SK-N-SH (cell line): ENCODE data around the gene CYP2A7.
"Not testable (repeated sequence)": the region's sequence is repeated elsewhere in the genome, so short reads cannot be mapped to it uniquely, and the experiment has no call there.

Source experiments
- EP300 ChIP-seq, 2 experiments: IDR thresholded peaks; 2 replicates each; pipeline versions ENCODE4 v1.4.0 to v1.6.1; 2012; ENCODE audit warnings: borderline replicate concordance in 1 of 2, low read depth in 1 of 2, low read length in 1 of 2
- FOSL2 ChIP-seq: IDR thresholded peaks from 2 replicates; pipeline ENCODE4 v1.4.0; 2012; ENCODE audit warnings: low read depth, mild to moderate bottlenecking, moderate library complexity, borderline replicate concordance
- GATA2 ChIP-seq: sonication (generic); formaldehyde crosslinking; IDR thresholded peaks from 2 replicates; pipeline ENCODE4 v1.5.0; 2020; ENCODE audit warnings: mild to moderate bottlenecking, missing genetic modification reagents
- MEF2A ChIP-seq: IDR thresholded peaks from 2 replicates; pipeline ENCODE4 v1.4.0; 2012; ENCODE audit warnings: low read depth, borderline replicate concordance
- NRF1 ChIP-seq: IDR thresholded peaks from 2 replicates; pipeline ENCODE4 v1.6.1; 2012; ENCODE audit warnings: low read depth, mild to moderate bottlenecking, low read length
- RAD21 ChIP-seq: IDR thresholded peaks from 2 replicates; pipeline ENCODE4 v1.6.1; 2012; ENCODE audit warnings: mild to moderate bottlenecking, low read length
- SIN3A ChIP-seq: IDR thresholded peaks from 2 replicates; pipeline ENCODE4 v1.6.1; 2012; ENCODE audit warnings: low read depth, mild to moderate bottlenecking, low read length, moderate library complexity, borderline replicate concordance
- SMC3 ChIP-seq: IDR thresholded peaks from 2 replicates; pipeline ENCODE4 v1.6.1; 2012; ENCODE audit warnings: low read depth, low read length, improper control_type of control experiment
- TF ChIP-seq, protein P1 (sequence below): IDR thresholded peaks from 2 replicates; pipeline ENCODE4 v1.4.0; 2012; ENCODE audit warnings: low read depth
- TF ChIP-seq, protein P2 (sequence below): fragments of 150-350 bp; IDR thresholded peaks from 2 replicates; pipeline ENCODE4 v1.6.1; 2016; ENCODE audit warnings: mild to moderate bottlenecking, low read depth, low read length
- TF ChIP-seq, protein P3 (sequence below): fragments of 200-600 bp; sonication (generic); IDR thresholded peaks from 2 replicates; pipeline ENCODE4 v1.6.1; 2017; ENCODE audit warnings: antibody characterized with exemption, mild to moderate bottlenecking, moderate library complexity
- TF ChIP-seq, protein P4 (sequence below): IDR thresholded peaks from 2 replicates; pipeline ENCODE4; 2012
- TF ChIP-seq, protein P5 (sequence below): IDR thresholded peaks from 2 replicates; pipeline ENCODE4 v1.4.0; 2012; ENCODE audit warnings: low read depth, borderline replicate concordance
- TF ChIP-seq, protein P6 (sequence below): IDR thresholded peaks from 2 replicates; pipeline ENCODE4 v1.6.1; 2012; ENCODE audit warnings: mild to moderate bottlenecking, low read depth, low read length, moderate library complexity

DNA sequence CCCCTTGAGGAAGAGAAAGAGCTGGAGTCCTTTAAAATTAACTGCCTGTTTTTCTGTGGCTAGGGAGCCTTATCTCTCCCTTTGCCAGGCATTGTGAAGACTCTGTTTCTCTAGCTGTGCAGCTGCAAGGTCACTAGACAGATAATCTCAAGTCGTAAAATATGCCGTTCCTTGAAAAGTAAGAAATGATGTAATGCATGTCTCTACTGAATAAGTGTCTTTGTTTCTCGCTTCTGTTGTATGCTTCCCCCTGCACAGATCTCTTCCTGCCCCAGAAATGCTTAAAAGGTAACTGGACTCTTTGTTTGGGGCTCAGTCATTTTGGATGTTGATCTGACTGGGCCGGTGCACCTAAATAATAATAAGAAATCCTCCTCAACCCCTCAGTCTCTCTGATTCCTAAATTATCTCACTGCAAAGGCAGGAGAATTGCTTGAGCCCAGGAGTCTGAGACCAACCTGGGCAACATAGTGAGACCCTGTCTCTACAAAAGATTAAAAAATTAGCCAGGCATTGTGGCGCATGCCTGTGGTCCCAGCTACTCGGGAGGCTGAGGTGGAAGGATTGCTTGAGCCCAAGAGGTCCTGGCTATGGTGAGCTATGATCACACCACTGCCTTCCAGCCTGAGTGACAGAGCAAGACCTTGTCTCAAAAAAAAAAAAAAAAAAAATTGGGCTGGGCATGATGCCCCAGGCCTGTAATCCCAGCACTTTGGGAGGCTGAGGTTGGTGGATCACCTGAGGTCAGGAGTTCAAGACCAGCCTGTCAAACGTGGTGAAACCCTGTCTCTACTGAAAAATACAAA is 48.1 kb downstream of the CYP2A7 start:
- TF ChIP-seq, protein P1, sequence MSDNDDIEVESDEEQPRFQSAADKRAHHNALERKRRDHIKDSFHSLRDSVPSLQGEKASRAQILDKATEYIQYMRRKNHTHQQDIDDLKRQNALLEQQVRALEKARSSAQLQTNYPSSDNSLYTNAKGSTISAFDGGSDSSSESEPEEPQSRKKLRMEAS, result not testable (repeated sequence)
- TF ChIP-seq EP300 (IDR thresholded peaks at IDR 0.05; ENCODE audit: borderline replicate concordance in 1 of 2, low read depth in 1 of 2, low read length in 1 of 2); SIN3A; GATA2 (CRISPR knock-in tag); MEF2A; NRF1; RAD21; FOSL2; SMC3: not testable (repeated sequence)
- TF ChIP-seq, protein P2, sequence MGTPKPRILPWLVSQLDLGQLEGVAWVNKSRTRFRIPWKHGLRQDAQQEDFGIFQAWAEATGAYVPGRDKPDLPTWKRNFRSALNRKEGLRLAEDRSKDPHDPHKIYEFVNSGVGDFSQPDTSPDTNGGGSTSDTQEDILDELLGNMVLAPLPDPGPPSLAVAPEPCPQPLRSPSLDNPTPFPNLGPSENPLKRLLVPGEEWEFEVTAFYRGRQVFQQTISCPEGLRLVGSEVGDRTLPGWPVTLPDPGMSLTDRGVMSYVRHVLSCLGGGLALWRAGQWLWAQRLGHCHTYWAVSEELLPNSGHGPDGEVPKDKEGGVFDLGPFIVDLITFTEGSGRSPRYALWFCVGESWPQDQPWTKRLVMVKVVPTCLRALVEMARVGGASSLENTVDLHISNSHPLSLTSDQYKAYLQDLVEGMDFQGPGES, result not testable (repeated sequence)
- TF ChIP-seq, protein P3, sequence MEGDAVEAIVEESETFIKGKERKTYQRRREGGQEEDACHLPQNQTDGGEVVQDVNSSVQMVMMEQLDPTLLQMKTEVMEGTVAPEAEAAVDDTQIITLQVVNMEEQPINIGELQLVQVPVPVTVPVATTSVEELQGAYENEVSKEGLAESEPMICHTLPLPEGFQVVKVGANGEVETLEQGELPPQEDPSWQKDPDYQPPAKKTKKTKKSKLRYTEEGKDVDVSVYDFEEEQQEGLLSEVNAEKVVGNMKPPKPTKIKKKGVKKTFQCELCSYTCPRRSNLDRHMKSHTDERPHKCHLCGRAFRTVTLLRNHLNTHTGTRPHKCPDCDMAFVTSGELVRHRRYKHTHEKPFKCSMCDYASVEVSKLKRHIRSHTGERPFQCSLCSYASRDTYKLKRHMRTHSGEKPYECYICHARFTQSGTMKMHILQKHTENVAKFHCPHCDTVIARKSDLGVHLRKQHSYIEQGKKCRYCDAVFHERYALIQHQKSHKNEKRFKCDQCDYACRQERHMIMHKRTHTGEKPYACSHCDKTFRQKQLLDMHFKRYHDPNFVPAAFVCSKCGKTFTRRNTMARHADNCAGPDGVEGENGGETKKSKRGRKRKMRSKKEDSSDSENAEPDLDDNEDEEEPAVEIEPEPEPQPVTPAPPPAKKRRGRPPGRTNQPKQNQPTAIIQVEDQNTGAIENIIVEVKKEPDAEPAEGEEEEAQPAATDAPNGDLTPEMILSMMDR, result not testable (repeated sequence)
- TF ChIP-seq, protein P4, sequence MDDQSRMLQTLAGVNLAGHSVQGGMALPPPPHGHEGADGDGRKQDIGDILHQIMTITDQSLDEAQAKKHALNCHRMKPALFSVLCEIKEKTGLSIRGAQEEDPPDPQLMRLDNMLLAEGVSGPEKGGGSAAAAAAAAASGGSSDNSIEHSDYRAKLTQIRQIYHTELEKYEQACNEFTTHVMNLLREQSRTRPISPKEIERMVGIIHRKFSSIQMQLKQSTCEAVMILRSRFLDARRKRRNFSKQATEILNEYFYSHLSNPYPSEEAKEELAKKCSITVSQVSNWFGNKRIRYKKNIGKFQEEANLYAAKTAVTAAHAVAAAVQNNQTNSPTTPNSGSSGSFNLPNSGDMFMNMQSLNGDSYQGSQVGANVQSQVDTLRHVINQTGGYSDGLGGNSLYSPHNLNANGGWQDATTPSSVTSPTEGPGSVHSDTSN, result not testable (repeated sequence)
- TF ChIP-seq, protein P5, sequence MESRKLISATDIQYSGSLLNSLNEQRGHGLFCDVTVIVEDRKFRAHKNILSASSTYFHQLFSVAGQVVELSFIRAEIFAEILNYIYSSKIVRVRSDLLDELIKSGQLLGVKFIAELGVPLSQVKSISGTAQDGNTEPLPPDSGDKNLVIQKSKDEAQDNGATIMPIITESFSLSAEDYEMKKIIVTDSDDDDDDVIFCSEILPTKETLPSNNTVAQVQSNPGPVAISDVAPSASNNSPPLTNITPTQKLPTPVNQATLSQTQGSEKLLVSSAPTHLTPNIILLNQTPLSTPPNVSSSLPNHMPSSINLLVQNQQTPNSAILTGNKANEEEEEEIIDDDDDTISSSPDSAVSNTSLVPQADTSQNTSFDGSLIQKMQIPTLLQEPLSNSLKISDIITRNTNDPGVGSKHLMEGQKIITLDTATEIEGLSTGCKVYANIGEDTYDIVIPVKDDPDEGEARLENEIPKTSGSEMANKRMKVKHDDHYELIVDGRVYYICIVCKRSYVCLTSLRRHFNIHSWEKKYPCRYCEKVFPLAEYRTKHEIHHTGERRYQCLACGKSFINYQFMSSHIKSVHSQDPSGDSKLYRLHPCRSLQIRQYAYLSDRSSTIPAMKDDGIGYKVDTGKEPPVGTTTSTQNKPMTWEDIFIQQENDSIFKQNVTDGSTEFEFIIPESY, result not testable (repeated sequence)
- TF ChIP-seq, protein P6, sequence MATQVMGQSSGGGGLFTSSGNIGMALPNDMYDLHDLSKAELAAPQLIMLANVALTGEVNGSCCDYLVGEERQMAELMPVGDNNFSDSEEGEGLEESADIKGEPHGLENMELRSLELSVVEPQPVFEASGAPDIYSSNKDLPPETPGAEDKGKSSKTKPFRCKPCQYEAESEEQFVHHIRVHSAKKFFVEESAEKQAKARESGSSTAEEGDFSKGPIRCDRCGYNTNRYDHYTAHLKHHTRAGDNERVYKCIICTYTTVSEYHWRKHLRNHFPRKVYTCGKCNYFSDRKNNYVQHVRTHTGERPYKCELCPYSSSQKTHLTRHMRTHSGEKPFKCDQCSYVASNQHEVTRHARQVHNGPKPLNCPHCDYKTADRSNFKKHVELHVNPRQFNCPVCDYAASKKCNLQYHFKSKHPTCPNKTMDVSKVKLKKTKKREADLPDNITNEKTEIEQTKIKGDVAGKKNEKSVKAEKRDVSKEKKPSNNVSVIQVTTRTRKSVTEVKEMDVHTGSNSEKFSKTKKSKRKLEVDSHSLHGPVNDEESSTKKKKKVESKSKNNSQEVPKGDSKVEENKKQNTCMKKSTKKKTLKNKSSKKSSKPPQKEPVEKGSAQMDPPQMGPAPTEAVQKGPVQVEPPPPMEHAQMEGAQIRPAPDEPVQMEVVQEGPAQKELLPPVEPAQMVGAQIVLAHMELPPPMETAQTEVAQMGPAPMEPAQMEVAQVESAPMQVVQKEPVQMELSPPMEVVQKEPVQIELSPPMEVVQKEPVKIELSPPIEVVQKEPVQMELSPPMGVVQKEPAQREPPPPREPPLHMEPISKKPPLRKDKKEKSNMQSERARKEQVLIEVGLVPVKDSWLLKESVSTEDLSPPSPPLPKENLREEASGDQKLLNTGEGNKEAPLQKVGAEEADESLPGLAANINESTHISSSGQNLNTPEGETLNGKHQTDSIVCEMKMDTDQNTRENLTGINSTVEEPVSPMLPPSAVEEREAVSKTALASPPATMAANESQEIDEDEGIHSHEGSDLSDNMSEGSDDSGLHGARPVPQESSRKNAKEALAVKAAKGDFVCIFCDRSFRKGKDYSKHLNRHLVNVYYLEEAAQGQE, result not testable (repeated sequence)
